IPS-15b (cell line): ENCODE measurements around the gene NUDT8.

Experiments
- H3K27me3 ChIP-seq: one replicate; pipeline ENCODE4 v1.6.1; 2013; ENCODE audit warnings: low read length; ENCODE audit not compliant: control insufficient read depth, insufficient read depth
- H3K36me3 ChIP-seq: one replicate; pipeline ENCODE4 v1.6.1; 2013; ENCODE audit warnings: low read length; ENCODE audit not compliant: control insufficient read depth, insufficient read depth
- H3K4me1 ChIP-seq: one replicate; pipeline ENCODE4 v1.6.1; 2013; ENCODE audit warnings: mild to moderate bottlenecking, low read length; ENCODE audit not compliant: control insufficient read depth, insufficient read depth
- H3K4me3 ChIP-seq: one replicate; pipeline ENCODE4 v1.5.1; 2013; ENCODE audit warnings: low read depth, low read length
- H3K9ac ChIP-seq: one replicate; pipeline ENCODE4 v1.6.1; 2013; ENCODE audit warnings: low read depth, mild to moderate bottlenecking, low read length
- H3K9me3 ChIP-seq: one replicate; pipeline ENCODE4 v1.6.1; 2013; ENCODE audit warnings: mild to moderate bottlenecking, low read length; ENCODE audit not compliant: control insufficient read depth, insufficient read depth

NUDT8 gene

GRCh38 chr11:67629386-67630227 is at the start of gene NUDT8:
Gene NUDT8 (minus strand): TSS chr11:67629937. CDS start chr11:67629911, 26 bp downstream.
- peak within 1 kb of the TSS; percentile 65 for H3K9ac ChIP-seq
- no peaks in the 10 kb centered on the region for H3K9me3 ChIP-seq
- H3K4me3 ChIP-seq, result peak within 1 kb of the TSS; percentile 80
- peaks cover 3% of the 10 kb centered on the region for H3K4me1 ChIP-seq
- H3K36me3 ChIP-seq, result peaks cover 7% of the 10 kb centered on the region
- H3K27me3 ChIP-seq, result no peaks in the 10 kb centered on the region

GRCh38 chr11:67675058-67675747 is 45.5 kb upstream of the NUDT8 start:
- Histone ChIP-seq H3K9ac (no peak overlapping the region), H3K9me3 (no peaks in the 10 kb centered on the region), H3K4me3 (no peak overlapping the region), H3K4me1 (no peaks in the 10 kb centered on the region), H3K36me3 (no peaks in the 10 kb centered on the region), H3K27me3 (no peaks in the 10 kb centered on the region)

GRCh38 chr11:67674442-67674871 is 44.7 kb upstream of the NUDT8 start, which contains the start of gene ALDH3B2:
Gene ALDH3B2 (minus strand): TSS chr11:67674623. CDS start chr11:67666935, 7,688 bp downstream.
- H3K9me3 ChIP-seq, result no peaks in the 10 kb centered on the region
- no peaks in the 10 kb centered on the region for H3K36me3 ChIP-seq

GRCh38 chr11:67673902-67674301 is 44.2 kb upstream of the NUDT8 start:
- Histone ChIP-seq H3K27me3 (no peaks in the 10 kb centered on the region), H3K9me3 (no peaks in the 10 kb centered on the region), H3K4me3 (no peak overlapping the region), H3K9ac (no peak overlapping the region), H3K36me3 (no peaks in the 10 kb centered on the region), H3K4me1 (no peaks in the 10 kb centered on the region)

More at GRCh38 chr11:67674442-67674871, 44.7 kb upstream of the NUDT8 start, which contains the start of gene ALDH3B2:
- H3K4me1 ChIP-seq, result no peaks in the 10 kb centered on the region
- no peak within 1 kb of the TSS for H3K4me3 ChIP-seq
- no peaks in the 10 kb centered on the region for H3K27me3 ChIP-seq
- no peak within 1 kb of the TSS for H3K9ac ChIP-seq

GRCh38 chr11:67673358-67673757 is 43.6 kb upstream of the NUDT8 start:
- no peaks in the 10 kb centered on the region for H3K36me3 ChIP-seq
- H3K9me3 ChIP-seq, result no peaks in the 10 kb centered on the region
- H3K4me1 ChIP-seq, result no peaks in the 10 kb centered on the region
- H3K4me3 ChIP-seq, result no peak overlapping the region
- H3K9ac ChIP-seq, result no peak overlapping the region
- H3K27me3 ChIP-seq, result no peaks in the 10 kb centered on the region

GRCh38 chr11:67671211-67671520 is 41.4 kb upstream of the NUDT8 start:
- no peak overlapping the region for H3K9ac ChIP-seq
- no peak overlapping the region for H3K4me3 ChIP-seq
- H3K4me1 ChIP-seq, result no peaks in the 10 kb centered on the region
- H3K27me3 ChIP-seq, result no peaks in the 10 kb centered on the region
- no peaks in the 10 kb centered on the region for H3K36me3 ChIP-seq
- H3K9me3 ChIP-seq, result no peaks in the 10 kb centered on the region

- H3K9me3 ChIP-seq, result no peaks in the 10 kb centered on the region
- no peaks in the 10 kb centered on the region for H3K27me3 ChIP-seq
- H3K4me3 ChIP-seq, result no peak overlapping the region
- no peaks in the 10 kb centered on the region for H3K36me3 ChIP-seq
- no peak overlapping the region for H3K9ac ChIP-seq
- H3K4me1 ChIP-seq, result no peaks in the 10 kb centered on the region
These were observed 40.8 kb upstream of the NUDT8 start for GRCh38 chr11:67670316-67671210.

- H3K9me3 ChIP-seq, result no peaks in the 10 kb centered on the region
- H3K4me1 ChIP-seq, result no peaks in the 10 kb centered on the region
- no peak overlapping the region for H3K4me3 ChIP-seq
- H3K36me3 ChIP-seq, result no peaks in the 10 kb centered on the region
- H3K27me3 ChIP-seq, result no peaks in the 10 kb centered on the region
- no peak overlapping the region for H3K9ac ChIP-seq
These were observed 38.4 kb upstream of the NUDT8 start for GRCh38 chr11:67668192-67668551.

GRCh38 chr11:67667490-67668191 is 37.9 kb upstream of the NUDT8 start:
- Histone ChIP-seq H3K36me3 (no peaks in the 10 kb centered on the region), H3K9ac (no peak overlapping the region), H3K4me3 (no peak overlapping the region), H3K9me3 (no peaks in the 10 kb centered on the region), H3K27me3 (no peaks in the 10 kb centered on the region), H3K4me1 (no peaks in the 10 kb centered on the region)

GRCh38 chr11:67666676-67667489 is 37.1 kb upstream of the NUDT8 start:
- H3K9me3 ChIP-seq, result no peaks in the 10 kb centered on the region
- H3K9ac ChIP-seq, result no peak overlapping the region
- H3K4me1 ChIP-seq, result no peaks in the 10 kb centered on the region
- no peaks in the 10 kb centered on the region for H3K36me3 ChIP-seq
- H3K27me3 ChIP-seq, result no peaks in the 10 kb centered on the region
- no peak overlapping the region for H3K4me3 ChIP-seq
